B cell (primary cell): ENCODE results near the gene TTK. TPM values are rescaled to one million over a fixed set of nuclear protein-coding genes. Genes with fewer than 3 reads are reported as not detected.
A peak's percentile ranks its signal among the peaks of the same experiment; 100 is the strongest.
"Not testable (repeated sequence)": the region's sequence is repeated elsewhere in the genome, so short reads cannot be mapped to it uniquely, and the experiment has no call there.

Source experiments
- ATAC-seq: fragments of 200-7000 bp; cut with Tn5 transposase; one replicate; pipeline ENCODE4 v1.10.0; 2021; ENCODE audit warnings: low read depth, mild to moderate bottlenecking, moderate number of reproducible peaks, moderate library complexity
- CTCF ChIA-PET: fragments of 350-600 bp; sonication (Branson Sonifier 250); formaldehyde crosslinking; loops from one replicate; lab custom pipeline; 2021; ENCODE audit warnings: antibody characterized with exemption, inconsistent platforms; lab: Charles Lee
- POLR2A ChIA-PET: fragments of 350-600 bp; sonication (Branson Sonifier 250); formaldehyde crosslinking; loops from one replicate; lab custom pipeline; 2021; ENCODE audit warnings: antibody characterized with exemption; lab: Charles Lee
- DNase-seq: peaks from one replicate; pipeline ENCODE4 v3.0.0; 2013
- H2AFZ ChIP-seq: 2 replicates; pipeline ENCODE4 v1.6.1; 2012; ENCODE audit warnings: mild to moderate bottlenecking, low read depth, low read length; ENCODE audit not compliant: insufficient read depth, poor library complexity, severe bottlenecking
- H3K27ac ChIP-seq, 2 donors: 1 replicate in 1 of 2; 2 replicates in 1 of 2; pipeline ENCODE4 v1.5.1; 2012 to 2013; ENCODE audit warnings: low read length in 2 of 2, mild to moderate bottlenecking in 2 of 2, moderate library complexity in 1 of 2
- H3K27me3 ChIP-seq, 4 experiments: fragments of 200-600 bp in 1 of 4; sonication (generic) in 1 of 4; replicated peaks in 1 of 4; 1 replicate in 2 of 4; 2 replicates in 2 of 4; pipeline versions ENCODE4 v1.6.1 to v1.7.0; 2013 to 2016; ENCODE audit warnings: low read length in 3 of 4, mild to moderate bottlenecking in 2 of 4, mixed read lengths in 1 of 4, moderate library complexity in 1 of 4; ENCODE audit not compliant: insufficient read depth in 4 of 4, control insufficient read depth in 3 of 4; ENCODE audit errors: control extremely low read depth in 1 of 4
- H3K36me3 ChIP-seq, 2 experiments: replicated peaks in 1 of 2; 1 replicate in 1 of 2; 2 replicates in 1 of 2; pipeline versions ENCODE4 v1.6.1 to v1.7.1; 2013; ENCODE audit warnings: low read length in 1 of 2; ENCODE audit not compliant: insufficient read depth in 2 of 2, control insufficient read depth in 1 of 2; ENCODE audit errors: control extremely low read depth in 1 of 2, extremely low read depth in 1 of 2
- H3K4me1 ChIP-seq, 2 donors: fragments of 200-600 bp in 1 of 2; sonication (generic) in 1 of 2; 1 replicate in 1 of 2; 2 replicates in 1 of 2; pipeline versions ENCODE4 v1.5.1 to v1.6.1; 2013 to 2017; ENCODE audit warnings: low read length in 2 of 2; ENCODE audit not compliant: control insufficient read depth in 2 of 2, insufficient read depth in 2 of 2
- H3K4me2 ChIP-seq: replicated peaks from 2 replicates; pipeline ENCODE3; 2012; ENCODE audit warnings: mild to moderate bottlenecking, low read depth, low read length; ENCODE audit not compliant: poor library complexity, severe bottlenecking
- H3K4me3 ChIP-seq, 5 experiments: fragments of 200-600 bp in 1 of 5; sonication (generic) in 1 of 5; 1 replicate in 3 of 5; 2 replicates in 2 of 5; pipeline versions ENCODE4 v1.5.1 to v1.7.0; 2011 to 2016; ENCODE audit warnings: low read length in 4 of 5, mild to moderate bottlenecking in 4 of 5, low read depth in 2 of 5, control low read depth in 1 of 5, moderate library complexity in 1 of 5; ENCODE audit not compliant: insufficient read depth in 1 of 5; ENCODE audit errors: control extremely low read depth in 1 of 5, extremely low read depth in 1 of 5
- H3K79me2 ChIP-seq: fragments of 200-600 bp; sonication (generic); one replicate; pipeline ENCODE4 v1.6.0; 2016; ENCODE audit warnings: low read length; ENCODE audit not compliant: control insufficient read depth, insufficient read depth
- H3K9ac ChIP-seq: fragments of 200-600 bp; sonication (generic); 2 replicates; pipeline ENCODE4 v1.6.1; 2017; ENCODE audit warnings: mild to moderate bottlenecking, low read length, moderate library complexity
- H3K9me3 ChIP-seq, 3 donors: one replicate each; pipeline versions ENCODE4 v1.6.1 to v1.7.1; 2013; ENCODE audit warnings: low read length in 2 of 3; ENCODE audit not compliant: control insufficient read depth in 2 of 3, insufficient read depth in 1 of 3; ENCODE audit errors: control extremely low read depth in 1 of 3
- H4K20me1 ChIP-seq: 2 replicates; pipeline ENCODE4 v1.6.0; 2012; ENCODE audit warnings: mild to moderate bottlenecking, low read length; ENCODE audit not compliant: insufficient read depth, control insufficient read depth, poor library complexity, severe bottlenecking
- H3K27ac Mint-ChIP-seq: one replicate; pipeline ENCODE4 v1.8.0; 2021; ENCODE audit warnings: mixed read lengths
- H3K27me3 Mint-ChIP-seq: one replicate; pipeline ENCODE4 v1.8.0; 2021; ENCODE audit warnings: mixed read lengths
- H3K4me1 Mint-ChIP-seq: one replicate; pipeline ENCODE4 v1.8.0; 2021; ENCODE audit warnings: mixed read lengths
- H3K4me3 Mint-ChIP-seq: one replicate; pipeline ENCODE4 v1.8.0; 2021; ENCODE audit warnings: mixed read lengths
- H3K9me3 Mint-ChIP-seq: one replicate; pipeline ENCODE4 v1.8.0; 2022; ENCODE audit warnings: mixed read lengths; ENCODE audit not compliant: insufficient read depth
- EZH2 ChIP-seq: IDR thresholded peaks from 2 replicates; pipeline ENCODE4 v1.6.1; 2012; ENCODE audit warnings: borderline replicate concordance, low read depth, mild to moderate bottlenecking, moderate library complexity, low read length; ENCODE audit not compliant: insufficient read depth, poor library complexity, severe bottlenecking
- WGBS: methylation state at CpG from one replicate; pipeline ENCODE4 v1.1.5; 2013; ENCODE audit warnings: missing lambda C conversion rate; ENCODE audit not compliant: insufficient coverage; 5-methylcytosine and 5-hydroxymethylcytosine counted together
- intact Hi-C: fragments of 100-400 bp; cut with micrococcal nuclease; formaldehyde crosslinking; loops from one replicate; pipeline ENCODE4 v1.10.0; 2022
- polyA plus RNA-seq: library from polyadenylated mRNA; depleted of rRNA; stranded (reverse); fragments of >200 nt; gene quantifications from 2 replicates; pipeline ENCODE4 v1.2.3, GENCODE V29; 2012
- total RNA-seq, 2 donors: library from RNA; stranded (reverse); fragments of 120-200 nt in 1 of 2; gene quantifications; 1 replicate in 1 of 2; 2 replicates in 1 of 2; pipeline versions ENCODE4 v1.2.3 to v1.2.4, GENCODE V29; 2013 to 2022

TTK gene
- total and polyA plus RNA-seq, 2 donors (not counting 1 experiment from before 2014, with no cell fraction given), result 0.25 to 0.84 TPM

DNA sequence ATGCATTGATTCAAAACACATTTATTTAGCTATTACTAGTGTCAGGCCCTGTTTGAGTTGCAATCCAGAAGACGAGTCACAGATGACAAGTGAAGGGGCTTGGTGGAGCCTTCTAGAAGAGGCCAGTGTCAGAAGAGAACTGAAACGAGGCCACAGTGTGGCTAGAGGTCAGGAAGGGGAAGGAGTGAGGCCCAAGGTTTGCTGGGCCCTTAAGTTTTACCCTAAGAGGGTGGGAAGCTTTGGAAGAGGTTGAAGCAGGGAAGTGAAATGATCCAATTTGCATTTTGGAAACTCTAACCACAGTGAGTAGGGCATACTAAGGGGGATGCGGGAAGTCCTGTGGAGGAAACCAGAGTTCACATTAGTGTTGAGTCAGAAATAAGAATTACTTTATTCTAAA lies 25.0 kb downstream of the TTK start:
- DNase-seq, result no peak
- H3K9me3 Mint-ChIP-seq, result no peaks in the 10 kb centered on the region
- Histone ChIP-seq H3K4me1 (no peaks in the 10 kb centered on the region), H3K9ac (no peak overlapping the region), H3K36me3 (peaks cover 0 to 3% of the 10 kb centered on the region in 2 experiments), H3K27ac (no peak overlapping the region), H3K4me3 (no peak overlapping the region), H3K4me2 (no peak overlapping the region), H3K79me2 (no peaks in the 10 kb centered on the region), H4K20me1 (no peaks in the 10 kb centered on the region), H2AFZ (peak overlapping the region; percentile 58), H3K9me3 (no peaks in the 10 kb centered on the region), H3K27me3 (no peaks in the 10 kb centered on the region)
- H3K27me3 Mint-ChIP-seq, result no peaks in the 10 kb centered on the region
- H3K4me3 Mint-ChIP-seq, result no peak overlapping the region
- intact Hi-C loops, result no loop called here
- TF ChIP-seq EZH2, result no peak
- WGBS, result 62% methylated on average over 2 of the region's 3 CpGs
- CTCF ChIA-PET, result no interaction called here
- no peak overlapping the region for H3K27ac Mint-ChIP-seq
- H3K4me1 Mint-ChIP-seq, result no peaks in the 10 kb centered on the region
- POLR2A ChIA-PET, result no interaction called here
- no peak for ATAC-seq

DNA sequence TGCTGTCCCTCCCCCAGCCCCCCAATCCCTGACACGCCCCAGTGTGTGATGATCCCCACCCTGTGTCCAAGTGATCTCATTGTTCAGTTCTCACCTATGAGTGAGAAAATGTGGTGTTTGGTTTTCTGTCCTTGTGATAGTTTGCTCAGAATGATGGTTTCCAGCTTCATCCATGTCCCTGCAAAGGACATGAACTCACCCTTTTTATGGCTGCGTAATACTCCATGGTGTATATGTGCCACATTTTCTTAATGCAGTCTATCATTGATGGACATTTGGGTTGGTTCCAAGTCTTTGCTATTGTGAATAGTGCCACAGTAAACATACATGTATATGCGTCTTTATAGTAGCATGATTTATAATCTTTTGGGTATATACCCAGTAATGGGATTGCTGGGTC lies 43.8 kb downstream of the TTK start:
- H3K27ac Mint-ChIP-seq, H3K27me3 Mint-ChIP-seq, intact Hi-C loops, H3K36me3 ChIP-seq, H3K9me3 ChIP-seq, H3K4me3 ChIP-seq, DNase-seq, CTCF ChIA-PET, H3K4me1 Mint-ChIP-seq, H3K9ac ChIP-seq, H3K27me3 ChIP-seq, H3K4me2 ChIP-seq, POLR2A ChIA-PET, H3K9me3 Mint-ChIP-seq, H2AFZ ChIP-seq, H4K20me1 ChIP-seq, ATAC-seq, H3K27ac ChIP-seq, H3K4me3 Mint-ChIP-seq, H3K79me2 ChIP-seq, H3K4me1 ChIP-seq: not testable (repeated sequence)
- WGBS, result 100% methylated on average over 1 of the region's 3 CpGs
